NT2/D1 (cell line): ENCODE data around the gene LSM3.
"Not testable (repeated sequence)": the region's sequence is repeated elsewhere in the genome, so short reads cannot be mapped to it uniquely, and the experiment has no call there.

Source experiments
- DNase-seq: peaks from one replicate; pipeline ENCODE4 v3.0.0-alpha.2; 2011; ENCODE audit warnings: low read depth, low spot score
- H3K27me3 ChIP-seq: 2 replicates; pipeline ENCODE4 v1.6.0; 2011; ENCODE audit warnings: mild to moderate bottlenecking; ENCODE audit not compliant: insufficient read length, insufficient read depth
- H3K36me3 ChIP-seq: 2 replicates; pipeline ENCODE4 v1.6.1; 2011; ENCODE audit warnings: mild to moderate bottlenecking, low read length, mixed read lengths; ENCODE audit not compliant: insufficient read depth, insufficient read length
- H3K4me1 ChIP-seq: 2 replicates; pipeline ENCODE4 v1.5.1; 2011; ENCODE audit not compliant: insufficient read depth, insufficient read length
- H3K4me3 ChIP-seq: 2 replicates; pipeline ENCODE4 v1.5.1; 2011; ENCODE audit warnings: low read depth; ENCODE audit not compliant: insufficient read length
- H3K9ac ChIP-seq: 2 replicates; pipeline ENCODE4 v1.6.0; 2011; ENCODE audit warnings: low read depth; ENCODE audit not compliant: insufficient read length
- H3K9me3 ChIP-seq: 2 replicates; pipeline ENCODE4 v1.5.1; 2011; ENCODE audit warnings: mild to moderate bottlenecking, low read length; ENCODE audit not compliant: insufficient read depth
- SUZ12 ChIP-seq: IDR thresholded peaks from 2 replicates; pipeline ENCODE4 v1.6.1; 2011; ENCODE audit not compliant: insufficient read length, insufficient read depth; ENCODE audit errors: extremely low read depth
- YY1 ChIP-seq: IDR thresholded peaks from 2 replicates; pipeline ENCODE4 v1.6.1; 2011; ENCODE audit not compliant: insufficient read length, insufficient read depth
- ZNF274 ChIP-seq: IDR thresholded peaks from 2 replicates; pipeline ENCODE4 v1.6.1; 2011; ENCODE audit warnings: mild to moderate bottlenecking, low read depth, low read length

LSM3 gene

GRCh38 chr3:14227856-14228255 lies 49.2 kb downstream of the LSM3 start:
- H3K9ac ChIP-seq = no peak overlapping the region
- H3K9me3 ChIP-seq = no peaks in the 10 kb centered on the region
- peaks cover 9% of the 10 kb centered on the region for H3K4me1 ChIP-seq
- no peak overlapping the region for H3K4me3 ChIP-seq
- no peak for DNase-seq
- no peaks in the 10 kb centered on the region for H3K36me3 ChIP-seq
- TF ChIP-seq ZNF274 (no peak), SUZ12 (no peak), YY1 (no peak)
- H3K27me3 ChIP-seq = no peaks in the 10 kb centered on the region

- no peak for DNase-seq
- no peak overlapping the region for H3K9ac ChIP-seq
- TF ChIP-seq SUZ12 (no peak), ZNF274 (no peak), YY1 (no peak)
- no peak overlapping the region for H3K4me3 ChIP-seq
- no peaks in the 10 kb centered on the region for H3K36me3 ChIP-seq
- H3K4me1 ChIP-seq = peaks cover 9% of the 10 kb centered on the region
- no peaks in the 10 kb centered on the region for H3K27me3 ChIP-seq
- no peaks in the 10 kb centered on the region for H3K9me3 ChIP-seq
Measured at GRCh38 chr3:14228681-14229470, 50.3 kb downstream of the LSM3 start.

GRCh38 chr3:14229695-14230094 lies 51.1 kb downstream of the LSM3 start:
- H3K36me3 ChIP-seq, H3K9me3 ChIP-seq, H3K27me3 ChIP-seq, H3K4me3 ChIP-seq, H3K4me1 ChIP-seq, DNase-seq, H3K9ac ChIP-seq: not testable (repeated sequence)

GRCh38 chr3:14230729-14231128 lies 52.1 kb downstream of the LSM3 start:
- H3K36me3 ChIP-seq = no peaks in the 10 kb centered on the region
- H3K4me1 ChIP-seq = peaks cover 5% of the 10 kb centered on the region
- DNase-seq = no peak
- TF ChIP-seq SUZ12 (no peak), ZNF274 (no peak), YY1 (no peak)
- H3K27me3 ChIP-seq = no peaks in the 10 kb centered on the region
- H3K4me3 ChIP-seq = no peak overlapping the region
- no peaks in the 10 kb centered on the region for H3K9me3 ChIP-seq
- H3K9ac ChIP-seq = no peak overlapping the region

GRCh38 chr3:14231145-14231990 lies 52.8 kb downstream of the LSM3 start:
- H3K9me3 ChIP-seq = no peaks in the 10 kb centered on the region
- no peaks in the 10 kb centered on the region for H3K36me3 ChIP-seq
- peaks cover 8% of the 10 kb centered on the region for H3K4me1 ChIP-seq
- H3K9ac ChIP-seq = no peak overlapping the region
- DNase-seq = no peak
- H3K4me3 ChIP-seq = no peak overlapping the region
- TF ChIP-seq ZNF274 = no peak
- no peak for TF ChIP-seq SUZ12
- TF ChIP-seq YY1 = no peak
- no peaks in the 10 kb centered on the region for H3K27me3 ChIP-seq

- no peak for TF ChIP-seq ZNF274
- TF ChIP-seq YY1 = no peak
- TF ChIP-seq SUZ12 = no peak
- no peak for DNase-seq
- H3K9ac ChIP-seq = no peak overlapping the region
- H3K27me3 ChIP-seq = no peaks in the 10 kb centered on the region
- H3K4me3 ChIP-seq = no peak overlapping the region
- no peaks in the 10 kb centered on the region for H3K36me3 ChIP-seq
- no peaks in the 10 kb centered on the region for H3K9me3 ChIP-seq
- peaks cover 8% of the 10 kb centered on the region for H3K4me1 ChIP-seq
Measured at GRCh38 chr3:14231998-14232501, 53.4 kb downstream of the LSM3 start.

GRCh38 chr3:14234251-14235002 lies 55.8 kb downstream of the LSM3 start:
- no peak overlapping the region for H3K4me3 ChIP-seq

More at GRCh38 chr3:14234251-14235002, 55.8 kb downstream of the LSM3 start:
- Histone ChIP-seq H3K9me3 (no peaks in the 10 kb centered on the region), H3K9ac (no peak overlapping the region), H3K4me1 (peaks cover 8% of the 10 kb centered on the region), H3K36me3 (no peaks in the 10 kb centered on the region), H3K27me3 (no peaks in the 10 kb centered on the region)
- DNase-seq = no peak
- TF ChIP-seq ZNF274 = no peak
- TF ChIP-seq YY1 = no peak
- no peak for TF ChIP-seq SUZ12
